Measurements from ENCODE around the gene ENPP1.
"Not testable (repeated sequence)": the region's sequence is repeated elsewhere in the genome, so short reads cannot be mapped to it uniquely, and the experiment has no call there.

The ENPP1 gene

GRCh38 chr6:131883016-131883415 is 75.2 kb downstream of the ENPP1 start:
- no peak for DNase-seq

DNA sequence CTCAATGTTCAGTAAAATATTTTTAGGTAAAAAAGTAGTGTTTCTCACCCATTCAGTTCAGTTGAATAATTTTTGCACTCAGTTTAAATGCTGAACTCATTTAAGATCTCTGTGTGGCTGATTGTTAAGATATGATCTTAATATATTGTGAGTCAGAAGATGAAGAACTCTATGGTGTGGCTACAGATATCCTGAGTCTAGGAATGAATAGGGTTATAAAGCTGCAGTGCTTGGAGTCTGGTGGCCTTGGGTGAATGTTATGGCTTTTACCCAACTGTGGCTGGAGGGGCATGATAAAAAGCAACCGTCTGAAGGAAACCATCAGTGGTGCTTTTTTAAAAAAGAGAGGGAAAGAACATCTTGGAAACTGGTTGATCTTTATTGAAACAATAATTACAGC is 77.4 kb downstream of the ENPP1 start:
- no peak for DNase-seq

DNA sequence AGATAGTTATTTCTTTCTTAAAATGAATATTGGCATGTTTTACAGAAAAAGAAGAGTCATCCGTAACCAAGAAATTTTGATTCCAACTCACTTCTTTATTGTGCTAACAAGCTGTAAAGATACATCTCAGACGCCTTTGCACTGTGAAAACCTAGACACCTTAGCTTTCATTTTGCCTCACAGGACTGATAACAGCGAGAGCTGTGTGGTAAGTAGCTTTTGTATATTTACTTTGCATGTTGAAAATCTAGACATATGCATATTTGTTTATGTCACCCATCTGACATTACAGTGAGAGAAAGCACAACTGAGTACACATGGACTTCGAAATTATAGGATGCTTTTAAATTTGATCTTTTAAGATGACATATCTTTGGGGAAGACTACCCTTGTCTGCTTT is 78.7 kb downstream of the ENPP1 start:
- DNase-seq: no peak

DNA sequence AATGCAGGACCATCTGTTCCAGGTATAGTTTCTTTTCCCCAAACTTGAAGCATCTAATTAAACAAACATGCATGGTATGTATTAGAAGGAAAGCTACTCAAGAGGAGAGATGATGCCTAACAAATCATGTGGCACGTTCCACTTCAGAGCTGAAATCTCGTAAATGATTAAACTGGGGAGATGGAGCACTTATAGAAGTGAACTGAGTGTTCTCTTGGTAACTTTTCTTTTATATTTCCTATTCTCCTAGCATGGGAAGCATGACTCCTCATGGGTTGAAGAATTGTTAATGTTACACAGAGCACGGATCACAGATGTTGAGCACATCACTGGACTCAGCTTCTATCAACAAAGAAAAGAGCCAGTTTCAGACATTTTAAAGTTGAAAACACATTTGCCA is 82.3 kb downstream of the ENPP1 start:
- DNase-seq: no peak

DNA sequence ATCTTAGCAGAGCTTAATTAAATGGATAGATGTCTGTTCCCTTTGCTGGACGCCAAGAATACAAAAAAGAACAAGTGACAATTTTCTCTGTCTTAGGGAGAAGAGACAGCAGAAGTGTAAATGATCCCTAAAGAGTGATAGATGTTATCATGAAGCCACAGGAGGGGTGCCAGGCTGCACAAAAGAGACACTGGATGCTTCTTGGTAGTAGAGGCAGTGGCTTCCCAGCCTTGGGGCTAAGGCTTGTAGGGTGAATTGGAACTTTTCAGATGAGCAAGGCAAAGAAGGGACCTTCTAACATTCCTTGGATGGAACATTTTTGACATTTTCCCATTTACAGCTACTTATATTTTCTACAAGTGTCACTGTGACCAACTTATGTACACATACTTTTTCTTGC is 85.4 kb downstream of the ENPP1 start:
- no peak for DNase-seq

DNA sequence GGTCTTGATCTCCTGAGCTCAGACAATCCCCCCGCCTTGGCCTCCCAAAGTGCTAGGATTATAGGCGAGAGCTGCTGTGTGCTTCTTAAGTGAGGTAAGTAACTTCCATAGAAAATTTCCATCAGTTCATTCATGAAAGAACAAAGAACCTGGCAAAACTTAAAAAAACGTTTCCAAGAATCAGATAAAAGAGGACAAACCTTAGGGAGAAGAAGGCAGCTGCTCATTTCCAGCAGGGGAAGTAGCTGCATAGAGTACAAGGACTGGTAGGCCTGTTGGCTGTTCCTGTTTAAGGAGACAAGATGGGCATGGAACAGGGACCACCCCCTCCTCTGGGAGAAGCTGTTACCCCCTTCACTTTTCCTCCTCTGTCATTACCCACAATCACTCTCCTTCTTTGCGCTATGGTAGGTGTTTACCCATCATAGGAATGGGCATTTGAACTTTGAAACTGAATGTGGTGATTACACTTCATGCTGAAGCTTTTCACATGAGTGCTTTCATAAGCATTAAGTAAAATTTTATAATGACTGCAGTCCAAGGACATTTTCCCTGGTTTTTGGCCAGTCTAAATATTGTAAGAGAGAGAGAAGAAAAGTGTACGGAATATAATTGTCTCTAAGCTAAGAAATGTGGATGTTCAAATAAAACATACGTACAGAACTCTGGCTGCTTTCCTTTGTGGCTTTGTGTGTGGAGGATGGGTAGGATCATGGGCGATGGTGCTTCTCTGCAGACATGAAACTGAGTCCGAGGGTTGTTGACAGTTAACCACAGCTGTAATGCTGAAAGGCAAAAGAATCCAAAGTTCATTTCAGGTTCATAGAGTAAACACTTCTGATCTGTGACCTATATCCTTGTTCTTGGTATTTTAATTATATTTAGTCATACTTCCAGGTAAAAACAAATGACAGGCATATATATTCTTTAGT is 86.9 kb downstream of the ENPP1 start:
- DNase-seq: no peak

GRCh38 chr6:131897050-131897435 is 89.2 kb downstream of the ENPP1 start:
- DNase-seq: no peak

GRCh38 chr6:131897621-131898020 is 89.8 kb downstream of the ENPP1 start:
- DNase-seq: no peak

- no peak for DNase-seq
Measured at GRCh38 chr6:131898718-131899117, 90.9 kb downstream of the ENPP1 start.

GRCh38 chr6:131900231-131900630 is 92.4 kb downstream of the ENPP1 start:
- DNase-seq: no peak

- DNase-seq: not testable (repeated sequence)
Measured at GRCh38 chr6:131901326-131901873, 93.6 kb downstream of the ENPP1 start.

DNA sequence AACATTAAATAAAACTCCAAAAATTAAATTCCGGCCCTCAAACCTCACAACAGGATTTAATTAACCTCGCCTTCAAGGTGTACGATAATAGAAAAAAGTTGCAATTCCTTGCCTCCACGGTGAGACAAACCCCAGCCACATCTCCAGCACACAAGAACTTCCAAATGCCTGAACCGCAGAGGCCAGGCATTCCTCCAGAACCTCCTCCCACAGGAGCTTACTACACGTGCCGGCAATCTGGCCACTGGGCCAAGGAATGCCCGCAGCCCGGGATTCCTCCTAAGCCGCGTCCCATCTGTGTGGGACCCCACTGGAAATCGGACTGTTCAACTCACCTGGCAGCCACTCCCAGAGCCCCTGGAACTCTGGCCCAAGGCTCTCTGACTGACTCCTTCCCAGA is 95.9 kb downstream of the ENPP1 start:
- DNase-seq: not testable (repeated sequence)

GRCh38 chr6:131908787-131909186 is 101.0 kb downstream of the ENPP1 start:
- not testable (repeated sequence) for DNase-seq

- peak; percentile 71 to 72 for DNase-seq
Measured at GRCh38 chr6:131909408-131910218, 101.8 kb downstream of the ENPP1 start.

DNA sequence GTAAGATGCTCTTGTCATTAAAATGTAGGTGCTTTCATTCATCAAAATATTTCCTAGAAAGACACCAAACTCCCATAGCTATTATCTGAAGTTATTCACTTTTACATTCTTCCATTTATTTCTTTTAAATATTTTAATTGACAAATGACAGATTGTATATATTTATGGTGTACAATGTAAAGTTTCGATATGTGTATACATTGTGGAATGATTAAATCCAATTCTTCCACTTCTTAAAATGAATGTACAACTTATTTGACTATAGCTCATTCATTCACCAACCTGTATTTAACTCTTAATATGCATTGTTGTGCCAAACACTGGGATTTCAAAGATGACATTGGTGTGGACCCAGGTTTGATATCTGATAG is 102.4 kb downstream of the ENPP1 start:
- DNase-seq: no peak

- no peak for DNase-seq
Measured at GRCh38 chr6:131910956-131911355, 103.1 kb downstream of the ENPP1 start.

DNA sequence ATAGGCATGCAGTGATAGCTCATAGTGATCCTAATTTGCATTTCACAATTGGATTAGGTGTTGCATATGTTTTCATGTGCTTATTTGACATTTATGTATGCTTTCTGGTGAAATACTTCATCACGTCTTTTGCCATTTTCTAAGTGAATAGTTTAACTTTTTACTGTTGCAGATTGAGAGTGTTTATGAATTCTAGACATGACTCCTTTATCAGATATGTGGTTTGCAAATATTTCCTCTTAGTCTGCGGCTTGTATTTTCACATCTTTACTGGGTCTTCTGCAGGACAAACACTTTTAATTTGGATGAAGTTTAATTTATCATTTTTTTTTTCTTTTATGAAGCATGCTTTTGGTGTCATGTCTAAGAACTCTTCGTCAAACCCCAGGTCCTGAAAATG is 104.1 kb downstream of the ENPP1 start:
- DNase-seq: no peak

DNA sequence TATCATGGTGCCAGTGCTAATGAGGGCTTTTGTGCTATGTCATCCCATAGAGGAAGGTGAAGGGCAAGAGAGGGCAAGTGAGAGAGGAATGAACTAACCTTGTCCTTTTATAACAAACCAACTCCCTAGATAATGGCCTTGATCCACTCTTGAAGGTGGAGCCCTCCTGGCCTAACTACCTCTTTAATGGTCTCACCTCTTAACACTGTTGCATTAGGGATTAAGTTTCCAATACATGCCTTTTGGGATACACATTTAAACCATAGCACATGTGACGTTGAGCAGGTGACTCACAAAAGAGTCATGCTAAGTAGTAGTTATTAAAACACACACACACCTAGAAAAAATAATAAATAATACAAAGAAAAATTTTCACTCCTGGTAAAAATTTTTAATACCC is 106.4 kb downstream of the ENPP1 start:
- no peak for DNase-seq

DNA sequence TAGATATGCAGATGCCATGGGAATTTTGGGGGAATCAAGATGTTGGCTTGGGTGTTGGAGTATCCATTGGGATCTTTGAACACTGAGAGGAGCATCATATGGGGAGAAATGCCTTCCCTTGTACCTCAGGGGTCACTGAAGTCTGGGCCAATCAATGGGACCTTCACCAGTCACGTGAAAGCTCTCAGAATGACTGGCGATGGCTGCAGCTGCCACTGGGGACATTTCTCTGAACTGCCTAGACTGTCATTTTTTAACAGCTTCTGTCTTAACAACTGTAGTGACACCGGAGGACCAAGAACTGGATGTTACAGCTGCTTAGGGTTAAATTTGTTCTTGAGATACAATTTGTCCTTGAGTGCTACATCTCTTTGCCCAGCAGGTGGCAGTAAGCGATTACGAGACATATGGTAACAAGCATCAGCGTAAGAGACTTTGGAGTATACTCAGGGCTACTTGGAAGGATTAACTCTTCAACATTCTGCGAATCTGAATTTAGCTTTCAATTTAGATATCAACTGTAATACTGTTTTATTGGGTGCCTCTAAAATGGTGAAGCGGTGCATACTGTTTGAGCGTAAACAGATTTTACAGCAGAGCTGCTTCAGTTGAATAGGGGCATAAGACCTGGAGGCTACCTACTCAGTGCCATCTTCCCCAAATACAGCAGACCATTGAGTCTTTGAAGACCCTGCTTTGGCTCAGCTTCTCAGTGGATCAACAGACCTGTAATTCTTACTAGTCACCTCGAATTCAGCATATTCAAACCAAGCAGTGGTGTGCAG is 107.3 kb downstream of the ENPP1 start:
- DNase-seq: peak; percentile 43 to 58

DNA sequence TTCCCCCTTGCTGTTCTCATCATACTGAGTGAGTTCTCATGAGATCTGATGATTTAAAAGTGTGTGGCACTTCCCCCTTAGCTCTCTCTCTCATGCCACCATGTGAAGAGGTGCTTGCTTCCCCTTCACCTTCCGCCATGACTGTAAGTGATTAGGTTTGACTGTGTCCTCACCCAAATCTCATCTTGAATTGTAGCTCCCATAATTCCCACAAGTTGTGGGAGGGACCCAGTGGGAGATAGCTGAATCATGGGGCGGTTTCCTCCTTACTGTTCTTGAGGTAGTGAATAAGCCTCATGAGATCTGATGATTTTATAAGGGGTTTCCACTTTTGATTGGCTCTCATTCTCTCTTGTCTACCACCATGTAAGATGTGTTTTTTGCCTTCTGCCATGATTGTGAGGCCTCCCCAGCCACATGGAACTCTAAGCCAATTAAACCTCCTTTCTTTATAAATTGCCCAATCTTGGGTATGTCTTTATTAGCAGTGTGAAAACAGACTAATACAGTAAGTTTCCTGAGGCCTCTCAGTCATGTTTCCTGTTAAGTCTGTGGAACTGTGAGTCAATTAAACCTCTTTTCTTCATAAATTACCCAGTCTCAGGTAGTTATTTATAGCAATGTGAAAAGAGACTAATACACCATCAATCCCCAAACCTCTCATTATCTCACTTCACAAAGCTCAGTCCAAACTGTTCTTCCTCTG is 108.4 kb downstream of the ENPP1 start:
- DNase-seq: not testable (repeated sequence)

GRCh38 chr6:131916847-131917246 is 109.0 kb downstream of the ENPP1 start:
- DNase-seq: no peak

GRCh38 chr6:131917318-131917717 is 109.5 kb downstream of the ENPP1 start:
- DNase-seq: no peak
